ENCODE data around the gene NATD1.

DNA sequence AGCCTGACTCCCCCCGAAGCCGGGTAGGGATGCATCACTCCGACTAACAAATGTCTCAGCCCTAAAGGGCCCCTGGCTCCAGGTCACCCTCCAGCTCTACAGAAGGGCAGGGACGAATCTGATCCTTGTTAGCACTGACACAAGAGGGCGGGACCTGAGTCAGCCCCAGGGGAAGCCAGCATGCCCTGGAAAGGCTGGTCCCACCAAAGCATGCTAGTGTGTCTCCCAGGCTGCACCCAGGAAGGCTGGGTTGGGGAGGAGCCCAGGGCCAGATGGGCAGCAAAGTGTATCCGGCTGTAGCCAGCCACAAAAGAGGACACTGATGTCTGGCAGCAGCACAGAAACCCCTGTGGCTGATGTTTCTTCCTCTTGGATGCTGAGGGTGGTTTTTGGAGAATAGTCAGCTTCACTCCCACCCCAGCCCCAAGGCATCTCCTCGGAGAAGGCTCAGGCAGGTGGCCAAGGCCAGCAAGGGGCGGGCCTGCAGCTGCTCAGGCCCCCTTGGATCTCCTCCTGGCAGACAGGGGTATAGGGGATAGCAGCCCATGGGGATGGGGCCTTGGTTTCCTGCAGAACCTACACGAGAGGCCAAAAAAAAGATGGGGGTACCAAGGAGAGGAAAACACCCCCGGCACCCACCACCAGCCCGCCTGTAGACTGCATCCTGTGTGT lies 11.0 kb downstream of the NATD1 start:
- TF ChIP-seq ATF3 (IDR thresholded peaks at IDR 0.05; ENCODE audit: insufficient read depth, low read depth, low read length) (no peak), RAD21 (IDR thresholded peaks at IDR 0.05 in 1 of 2, conservative IDR thresholded peaks at IDR 0.05 in 1 of 2; ENCODE audit: low read depth in 2 of 2, low read length in 2 of 2) (no peak)
